H1 (cell line): Measurements from ENCODE around the gene HNF4A. TPM values are rescaled to one million over a fixed set of nuclear protein-coding genes. Genes with fewer than 3 reads are reported as not detected.

Experiments used
- BCL11A ChIP-seq, 2 experiments: IDR thresholded peaks; one replicate each; pipeline ENCODE4 v1.6.1; 2011; ENCODE audit warnings: low read depth in 2 of 2, low read length in 2 of 2, mild to moderate bottlenecking in 2 of 2
- CHD7 ChIP-seq: fragments of 300-600 bp; sonication (generic); IDR thresholded peaks from 2 replicates; pipeline ENCODE4 v1.7.1; 2012; ENCODE audit warnings: low read length, moderate library complexity, mild to moderate bottlenecking, inconsistent platforms; ENCODE audit not compliant: insufficient replicate concordance
- EP300 ChIP-seq, 2 experiments: IDR thresholded peaks; 1 replicate in 1 of 2; 2 replicates in 1 of 2; pipeline ENCODE4 v1.6.1; 2011 to 2012; ENCODE audit warnings: low read depth in 2 of 2, low read length in 2 of 2, mild to moderate bottlenecking in 2 of 2, borderline replicate concordance in 1 of 2, inconsistent platforms in 1 of 2, moderate library complexity in 1 of 2
- EZH2 ChIP-seq: fragments of 200-600 bp; sonication (generic); IDR thresholded peaks from 2 replicates; pipeline ENCODE4 v1.7.1; 2012; ENCODE audit warnings: low read depth, mild to moderate bottlenecking, moderate library complexity, low read length, inconsistent platforms; ENCODE audit not compliant: severe bottlenecking
- MAFK ChIP-seq: IDR thresholded peaks from 2 replicates; pipeline ENCODE4 v1.6.1; 2012; ENCODE audit warnings: low read depth, mild to moderate bottlenecking, improper control_type of control experiment, low read length
- POLR2A ChIP-seq, 2 experiments: IDR thresholded peaks; 1 replicate in 1 of 2; 2 replicates in 1 of 2; pipeline ENCODE4 v1.6.1; 2011; ENCODE audit warnings: low read depth in 2 of 2, low read length in 2 of 2, mild to moderate bottlenecking in 2 of 2; ENCODE audit errors: control extremely low read depth in 1 of 2
- RBBP5 ChIP-seq: IDR thresholded peaks from 2 replicates; pipeline ENCODE4 v1.7.1; 2012; ENCODE audit warnings: low read depth, mild to moderate bottlenecking, inconsistent platforms, low read length, moderate library complexity, borderline replicate concordance
- SIX5 ChIP-seq: IDR thresholded peaks from 2 replicates; pipeline ENCODE4 v1.6.1; 2011; ENCODE audit warnings: mild to moderate bottlenecking, low read depth, low read length
- SP1 ChIP-seq: IDR thresholded peaks from 2 replicates; pipeline ENCODE4 v1.6.1; 2011; ENCODE audit warnings: low read depth, low read length
- SP2 ChIP-seq: IDR thresholded peaks from 2 replicates; pipeline ENCODE4 v1.6.1; 2012; ENCODE audit warnings: mild to moderate bottlenecking, low read length, inconsistent platforms
- SP4 ChIP-seq: IDR thresholded peaks from 2 replicates; pipeline ENCODE4 v1.6.1; 2012; ENCODE audit warnings: low read length, inconsistent platforms
- TEAD4 ChIP-seq: IDR thresholded peaks from 2 replicates; pipeline ENCODE4 v1.6.1; 2012; ENCODE audit warnings: low read depth, low read length, inconsistent platforms, mixed read lengths
- polyA plus RNA-seq, 7 experiments: library from polyadenylated mRNA; depleted of rRNA in 3 of 7; stranded (reverse) in 5 of 7; unstranded in 2 of 7; fragments of >200 nt in 5 of 7; fragments of 200-250 nt in 2 of 7; gene quantifications; 1 replicate in 5 of 7; 2 replicates in 1 of 7; 4 replicates in 1 of 7; pipeline versions ENCODE4 v1.2.1 to v1.2.3, GENCODE V29; 2011 to 2013; ENCODE audit warnings: missing spikeins in 2 of 7, mixed read lengths in 2 of 7
- total RNA-seq: library from RNA; stranded (reverse); fragmentation: NEBNext Ultra II Directional; extraction: Animal tissue kit (Norgen Biotek cat#: 25700); gene quantifications from 2 replicates; pipeline ENCODE4 v1.2.1, GENCODE V29; 2021

The HNF4A gene
- total and polyA plus RNA-seq, 2 of the 8 experiments (the other 6 are each of a cell fraction or from before 2014, with no cell fraction given), result 0.03 TPM; not detected in 1

DNA sequence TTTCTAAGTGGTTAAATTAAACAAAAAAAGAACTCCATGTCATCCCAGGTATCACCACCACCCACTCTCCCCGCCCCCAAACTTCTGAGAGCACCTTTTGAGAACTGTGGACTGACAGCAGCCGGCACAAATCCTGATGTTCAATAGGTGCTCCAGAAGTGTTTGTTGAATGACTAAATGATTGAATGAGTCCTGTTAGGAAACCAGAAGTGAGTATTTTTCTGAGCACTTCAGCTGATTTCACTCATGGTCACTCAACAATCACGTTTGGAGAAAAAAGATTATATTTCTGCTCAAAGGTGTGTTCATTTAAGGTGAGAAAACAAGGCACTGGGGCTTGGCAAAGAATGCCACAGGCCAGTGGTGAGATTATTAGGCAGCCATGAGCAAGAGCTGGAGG, 6.2 kb upstream of the HNF4A start (continued):
- TF ChIP-seq CHD7 (no peak), BCL11A (IDR thresholded peaks at IDR 0.05; ENCODE audit: low read depth in 2 of 2, low read length in 2 of 2) (no peak), SP1 (no peak), RBBP5 (no peak), POLR2A (IDR thresholded peaks at IDR 0.05; ENCODE audit: control extremely low read depth in 1 of 2, low read depth in 2 of 2, low read length in 2 of 2) (no peak), SP2 (no peak), SIX5 (no peak), SP4 (no peak), EZH2 (no peak), EP300 (IDR thresholded peaks at IDR 0.05; ENCODE audit: borderline replicate concordance in 1 of 2, low read depth in 2 of 2, low read length in 2 of 2) (no peak), TEAD4 (no peak), MAFK (no peak)
